Progenitor cell of endocrine pancreas (in vitro differentiated cells): ENCODE data around the gene POMGNT1. TPM values are rescaled to one million over a fixed set of nuclear protein-coding genes. Genes with fewer than 3 reads are reported as not detected.
"Not testable (repeated sequence)": the region's sequence is repeated elsewhere in the genome, so short reads cannot be mapped to it uniquely, and the experiment has no call there.

Experiments
- DNase-seq: peaks from one replicate; pipeline ENCODE4 v3.0.0; 2021; ENCODE audit warnings: low spot score; ENCODE audit not compliant: unreplicated experiment
- H3K27ac Mint-ChIP-seq: 2 replicates; pipeline ENCODE4 v1.8.0; 2021; ENCODE audit warnings: mild to moderate bottlenecking, moderate library complexity, mixed read lengths
- H3K27me3 Mint-ChIP-seq: 2 replicates; pipeline ENCODE4 v1.8.0; 2021; ENCODE audit warnings: mixed read lengths
- H3K36me3 Mint-ChIP-seq: 2 replicates; pipeline ENCODE4 v1.8.0; 2022; ENCODE audit warnings: mixed read lengths; ENCODE audit not compliant: insufficient read depth
- H3K4me1 Mint-ChIP-seq: 2 replicates; pipeline ENCODE4 v1.8.0; 2021; ENCODE audit warnings: low read depth, mixed read lengths
- H3K4me3 Mint-ChIP-seq: 2 replicates; pipeline ENCODE4 v1.8.0; 2021; ENCODE audit warnings: low read depth, mild to moderate bottlenecking, moderate library complexity, mixed read lengths
- H3K9me3 Mint-ChIP-seq: 2 replicates; pipeline ENCODE4 v1.8.0; 2021; ENCODE audit warnings: low read depth, mixed read lengths
- CTCF ChIP-seq: fragments of 200-600 bp; sonication (generic); IDR thresholded peaks from one replicate; pipeline ENCODE4 v1.5.0; 2021; ENCODE audit warnings: antibody characterized with exemption, mild to moderate bottlenecking; ENCODE audit not compliant: unreplicated experiment
- long read RNA-seq: library from polyadenylated mRNA; unstranded; transcript quantifications from one replicate; pipeline ENCODE4 v2.0.0, GENCODE V29; 2020
- total RNA-seq: library from RNA; stranded (reverse); gene quantifications from 2 replicates; pipeline ENCODE4 v1.2.1, GENCODE V29; 2021

POMGNT1 gene
- total RNA-seq, result 101 and 102 TPM in 2 replicates
- long read RNA-seq, partial matches to known transcripts, result 47 of 59 reads
- long read RNA-seq, other reads (novel, unspliced or antisense), result 10 of 59 reads

- H3K4me3 Mint-ChIP-seq, result peak within 1 kb of the TSS; percentile 81
- H3K9me3 Mint-ChIP-seq, result no peaks in the 10 kb centered on the region
- peak; percentile 60 for DNase-seq
- H3K27me3 Mint-ChIP-seq, result peaks cover 3% of the 10 kb centered on the region
- H3K36me3 Mint-ChIP-seq, result peaks cover 4% of the 10 kb centered on the region
- no peak for TF ChIP-seq CTCF
- peak within 1 kb of the TSS; percentile 81 for H3K27ac Mint-ChIP-seq
- peaks cover 10% of the 10 kb centered on the region for H3K4me1 Mint-ChIP-seq
Observed at GRCh38 chr1:46197964-46198811, at the start of gene POMGNT1. POMGNT1 (minus strand) TSS chr1:46198434; CDS start chr1:46197821, 613 bp downstream.

- Mint-ChIP-seq H3K9me3 (no peaks in the 10 kb centered on the region), H3K27ac (peak within 1 kb of the TSS; percentile 99), H3K36me3 (peaks cover 10% of the 10 kb centered on the region), H3K4me1 (peaks cover 11% of the 10 kb centered on the region), H3K4me3 (peak within 1 kb of the TSS; percentile 95), H3K27me3 (no peaks in the 10 kb centered on the region)
- DNase-seq, result peak; percentile 95
- TF ChIP-seq CTCF, result no peak
Observed at GRCh38 chr1:46247436-46248121, 49.3 kb upstream of the POMGNT1 start, which contains the start of gene RAD54L. RAD54L (plus strand) TSS chr1:46247763; CDS start chr1:46248406, 643 bp downstream.

GRCh38 chr1:46246548-46247435 is 48.6 kb upstream of the POMGNT1 start:
- H3K4me3 Mint-ChIP-seq, result peak overlapping the region; percentile 95
- H3K4me1 Mint-ChIP-seq, result peaks cover 11% of the 10 kb centered on the region
- DNase-seq, result no peak
- peak overlapping the region; percentile 99 for H3K27ac Mint-ChIP-seq
- peaks cover 2% of the 10 kb centered on the region for H3K36me3 Mint-ChIP-seq
- H3K27me3 Mint-ChIP-seq, result no peaks in the 10 kb centered on the region
- peak; percentile 8 for TF ChIP-seq CTCF
- H3K9me3 Mint-ChIP-seq, result no peaks in the 10 kb centered on the region

- DNase-seq, H3K9me3 Mint-ChIP-seq, H3K27me3 Mint-ChIP-seq, H3K36me3 Mint-ChIP-seq, H3K27ac Mint-ChIP-seq: not testable (repeated sequence)
- peaks cover 11% of the 10 kb centered on the region for H3K4me1 Mint-ChIP-seq
- peak overlapping the region; percentile 95 for H3K4me3 Mint-ChIP-seq
Observed at GRCh38 chr1:46246136-46246535, 47.9 kb upstream of the POMGNT1 start.

- DNase-seq, result no peak
Observed at GRCh38 chr1:46244656-46245371, 46.6 kb upstream of the POMGNT1 start.

GRCh38 chr1:46243831-46244230 is 45.6 kb upstream of the POMGNT1 start:
- H3K4me3 Mint-ChIP-seq, H3K27me3 Mint-ChIP-seq, DNase-seq, H3K9me3 Mint-ChIP-seq, H3K36me3 Mint-ChIP-seq, H3K4me1 Mint-ChIP-seq, H3K27ac Mint-ChIP-seq: not testable (repeated sequence)

More at GRCh38 chr1:46244656-46245371, 46.6 kb upstream of the POMGNT1 start:
- Mint-ChIP-seq H3K4me3 (no peak overlapping the region), H3K9me3 (no peaks in the 10 kb centered on the region), H3K27me3 (no peaks in the 10 kb centered on the region), H3K4me1 (peaks cover 11% of the 10 kb centered on the region), H3K27ac (no peak overlapping the region), H3K36me3 (peaks cover 2% of the 10 kb centered on the region)
- peak; percentile 19 for TF ChIP-seq CTCF
